HCEC 1CT (cell line): ENCODE measurements around the gene VMP1.

ENCODE experiments used
- DNase-seq: peaks from one replicate; pipeline ENCODE4 v3.0.0-alpha.2; 2017

The VMP1 gene

GRCh38 chr17:59707149-59707970 lies at the start of gene VMP1, which contains the start of gene PTRH2:
VMP1 (plus strand) TSS chr17:59707654; CDS start chr17:59731447, 23,793 bp downstream.
PTRH2 (minus strand) TSS chr17:59707430; CDS start chr17:59697978, 9,452 bp downstream.
- DNase-seq, result peak; percentile 100

- peak; percentile 53 for DNase-seq
These were observed 41.2 kb upstream of the VMP1 start for GRCh38 chr17:59666235-59666634.

- peak; percentile 97 for DNase-seq
These were observed 38.6 kb upstream of the VMP1 start for GRCh38 chr17:59668816-59669215.

- no peak for DNase-seq
These were observed 38.0 kb upstream of the VMP1 start for GRCh38 chr17:59669411-59669810.

- no peak for DNase-seq
These were observed 37.5 kb upstream of the VMP1 start for GRCh38 chr17:59669944-59670343.

- no peak for DNase-seq
These were observed 36.1 kb upstream of the VMP1 start for GRCh38 chr17:59671386-59671785.

- no peak for DNase-seq
These were observed 32.2 kb upstream of the VMP1 start for GRCh38 chr17:59675231-59675630.

GRCh38 chr17:59676716-59677115 lies 30.7 kb upstream of the VMP1 start:
- no peak for DNase-seq

- DNase-seq, result no peak
These were observed 28.5 kb upstream of the VMP1 start for GRCh38 chr17:59678918-59679317.

GRCh38 chr17:59680314-59680713 lies 27.1 kb upstream of the VMP1 start:
- DNase-seq, result peak; percentile 30

- DNase-seq, result no peak
These were observed 24.2 kb upstream of the VMP1 start for GRCh38 chr17:59683283-59683682.

- no peak for DNase-seq
These were observed 22.5 kb upstream of the VMP1 start for GRCh38 chr17:59684967-59685366.

- no peak for DNase-seq
These were observed 19.4 kb upstream of the VMP1 start for GRCh38 chr17:59688008-59688407.

- DNase-seq, result no peak
These were observed 19.0 kb upstream of the VMP1 start for GRCh38 chr17:59688496-59688895.

GRCh38 chr17:59693582-59693981 lies 13.9 kb upstream of the VMP1 start:
- no peak for DNase-seq

- DNase-seq, result no peak
These were observed 13.1 kb upstream of the VMP1 start for GRCh38 chr17:59694344-59694743.

GRCh38 chr17:59695945-59696681 lies 11.3 kb upstream of the VMP1 start:
- peak; percentile 3 for DNase-seq

GRCh38 chr17:59696682-59697277 lies 10.7 kb upstream of the VMP1 start:
- no peak for DNase-seq

GRCh38 chr17:59698143-59698542 lies 9.3 kb upstream of the VMP1 start:
- DNase-seq, result no peak

GRCh38 chr17:59699218-59699617 lies 8.2 kb upstream of the VMP1 start:
- DNase-seq, result no peak

GRCh38 chr17:59699786-59700185 lies 7.7 kb upstream of the VMP1 start:
- DNase-seq, result no peak

GRCh38 chr17:59702304-59702703 lies 5.2 kb upstream of the VMP1 start:
- no peak for DNase-seq

- DNase-seq, result peak; percentile 20
These were observed 547 bp downstream of the VMP1 start for GRCh38 chr17:59707971-59708430.

GRCh38 chr17:59711936-59712335 lies 4.5 kb downstream of the VMP1 start:
- no peak for DNase-seq
